HEK293 (cell line): ENCODE measurements around the gene HCN4.

Experiments
- CTCF ChIA-PET: fragments of 350-600 bp; formaldehyde crosslinking; extraction: SDS; loops from one replicate; lab custom pipeline; 2021; ENCODE audit warnings: antibody characterized with exemption; lab: Yijun Ruan, JAX
- POLR2A ChIA-PET: fragments of 300-600 bp; formaldehyde crosslinking; extraction: SDS; loops from one replicate; lab custom pipeline; 2020; ENCODE audit warnings: antibody characterized with exemption, inconsistent platforms; lab: Yijun Ruan, JAX
- H3K27ac ChIP-seq: fragments of 200-500 bp; sonication (Bioruptor generic); 2 replicates; pipeline ENCODE4 v1.5.1; 2014; ENCODE audit warnings: low read depth, low read length, control low read depth, inconsistent platforms; ENCODE audit errors: extremely low read depth
- H3K36me3 ChIP-seq, 2 experiments: fragments of 200-500 bp in 1 of 2; sonication (Bioruptor generic) in 1 of 2; 1 replicate in 1 of 2; 2 replicates in 1 of 2; pipeline ENCODE4 v1.5.1; 2014 to 2017; ENCODE audit warnings: inconsistent platforms in 2 of 2, low read length in 2 of 2; ENCODE audit not compliant: control insufficient read depth in 2 of 2, insufficient read depth in 1 of 2
- H3K4me1 ChIP-seq: fragments of 200-500 bp; sonication (Bioruptor generic); 2 replicates; pipeline ENCODE4 v1.5.1; 2014; ENCODE audit warnings: mild to moderate bottlenecking, low read length, inconsistent platforms; ENCODE audit not compliant: control insufficient read depth, insufficient read depth
- H3K4me3 ChIP-seq: 2 replicates; pipeline ENCODE4 v1.5.1; 2011; ENCODE audit warnings: low read depth, mild to moderate bottlenecking, control low read depth, low read length, moderate library complexity
- H3K9me3 ChIP-seq: fragments of 200-500 bp; sonication (Bioruptor generic); 2 replicates; pipeline ENCODE4 v1.5.1; 2014; ENCODE audit warnings: low read depth, low read length, inconsistent platforms; ENCODE audit not compliant: control insufficient read depth, insufficient read depth
- GFI1B ChIP-seq: fragments of 450-650 bp; formaldehyde crosslinking; IDR thresholded peaks from 2 replicates; pipeline ENCODE4 v1.5.1; 2016; ENCODE audit warnings: missing biosample characterization, missing genetic modification characterization
- GLIS1 ChIP-seq: fragments of 450-650 bp; formaldehyde crosslinking; IDR thresholded peaks from 2 replicates; pipeline ENCODE4 v1.5.1; 2016; ENCODE audit warnings: missing biosample characterization, missing genetic modification characterization
- HOXA7 ChIP-seq: sonication (generic); formaldehyde crosslinking; IDR thresholded peaks from 2 replicates; pipeline ENCODE4 v1.8.1; 2022; ENCODE audit warnings: missing genetic modification reagents, borderline replicate concordance
- SALL2 ChIP-seq: fragments of 450-650 bp; formaldehyde crosslinking; IDR thresholded peaks from 2 replicates; pipeline ENCODE4 v1.5.0; 2017; ENCODE audit warnings: missing biosample characterization, mild to moderate bottlenecking, missing genetic modification characterization, borderline replicate concordance
- SETDB1 ChIP-seq: IDR thresholded peaks from one replicate; pipeline ENCODE4 v1.6.1; 2017; ENCODE audit warnings: mild to moderate bottlenecking, low read length, moderate library complexity, mixed read lengths; ENCODE audit not compliant: insufficient read length
- TRIM28 ChIP-seq: IDR thresholded peaks from 2 replicates; pipeline ENCODE4 v1.6.1; 2011; ENCODE audit warnings: low read length, control low read depth, borderline replicate concordance
- YY2 ChIP-seq: fragments of 450-650 bp; formaldehyde crosslinking; IDR thresholded peaks from 2 replicates; pipeline ENCODE4 v1.5.1; 2016; ENCODE audit warnings: missing biosample characterization, missing genetic modification characterization
- ZBTB17 ChIP-seq: fragments of 450-650 bp; formaldehyde crosslinking; IDR thresholded peaks from 2 replicates; pipeline ENCODE4 v1.5.1; 2016; ENCODE audit warnings: missing biosample characterization, missing genetic modification characterization
- ZIC2 ChIP-seq: fragments of 450-650 bp; formaldehyde crosslinking; IDR thresholded peaks from 2 replicates; pipeline ENCODE4 v1.5.1; 2016; ENCODE audit warnings: missing biosample characterization, missing genetic modification characterization
- ZNF10 ChIP-seq: fragments of 450-650 bp; formaldehyde crosslinking; IDR thresholded peaks from 2 replicates; pipeline ENCODE4 v1.5.1; 2017; ENCODE audit warnings: missing biosample characterization, missing genetic modification characterization
- ZNF140 ChIP-seq: fragments of 450-650 bp; formaldehyde crosslinking; IDR thresholded peaks from 2 replicates; pipeline ENCODE4 v1.5.1; 2016; ENCODE audit warnings: missing biosample characterization, missing genetic modification characterization
- ZNF184 ChIP-seq: fragments of 450-650 bp; IDR thresholded peaks from 2 replicates; pipeline ENCODE4 v1.5.1; 2018; ENCODE audit warnings: missing biosample characterization, mild to moderate bottlenecking, missing genetic modification characterization
- ZNF24 ChIP-seq: fragments of 450-650 bp; formaldehyde crosslinking; IDR thresholded peaks from 2 replicates; pipeline ENCODE4 v1.5.1; 2016; ENCODE audit warnings: missing biosample characterization, missing genetic modification characterization
- ZNF302 ChIP-seq: fragments of 450-650 bp; formaldehyde crosslinking; IDR thresholded peaks from 2 replicates; pipeline ENCODE4 v1.5.1; 2016; ENCODE audit warnings: missing biosample characterization, missing genetic modification characterization, low read depth
- ZNF311 ChIP-seq: fragments of 450-650 bp; formaldehyde crosslinking; IDR thresholded peaks from 2 replicates; pipeline ENCODE4 v1.5.1; 2017; ENCODE audit warnings: missing biosample characterization, missing genetic modification characterization, borderline replicate concordance
- ZNF398 ChIP-seq: fragments of 450-650 bp; formaldehyde crosslinking; IDR thresholded peaks from 2 replicates; pipeline ENCODE4 v1.5.1; 2017; ENCODE audit warnings: missing biosample characterization, missing genetic modification characterization
- ZNF571 ChIP-seq: fragments of 450-650 bp; formaldehyde crosslinking; IDR thresholded peaks from 2 replicates; pipeline ENCODE4 v1.5.0; 2017; ENCODE audit warnings: missing biosample characterization, missing genetic modification characterization
- ZNF610 ChIP-seq: fragments of 450-650 bp; formaldehyde crosslinking; IDR thresholded peaks from 2 replicates; pipeline ENCODE4 v1.5.1; 2016; ENCODE audit warnings: missing biosample characterization, missing genetic modification characterization, borderline replicate concordance
- ZNF670 ChIP-seq: fragments of 450-650 bp; formaldehyde crosslinking; IDR thresholded peaks from 2 replicates; pipeline ENCODE4 v1.5.1; 2016; ENCODE audit warnings: missing biosample characterization, missing genetic modification characterization, low read depth
- ZNF707 ChIP-seq: fragments of 450-650 bp; formaldehyde crosslinking; IDR thresholded peaks from 2 replicates; pipeline ENCODE4 v1.5.1; 2016; ENCODE audit warnings: missing biosample characterization, missing genetic modification characterization
- TF ChIP-seq, protein P1 (sequence below): fragments of 450-650 bp; formaldehyde crosslinking; IDR thresholded peaks from 2 replicates; pipeline ENCODE4 v1.5.1; 2016; ENCODE audit warnings: missing biosample characterization, missing genetic modification characterization
- TF ChIP-seq, protein P2 (sequence below): fragments of 450-650 bp; formaldehyde crosslinking; IDR thresholded peaks from 2 replicates; pipeline ENCODE4 v1.5.1; 2016; ENCODE audit warnings: missing biosample characterization, missing genetic modification characterization, borderline replicate concordance

HCN4 gene

GRCh38 chr15:73375012-73375411, 6.3 kb upstream of the HCN4 start:
- H3K9me3 ChIP-seq = no peaks in the 10 kb centered on the region
- TF ChIP-seq ZNF140 (no peak), ZNF311 (tag by site-specific recombination) (no peak), ZNF10 (tag by site-specific recombination) (no peak), ZNF398 (tag by site-specific recombination) (no peak), YY2 (tag by site-specific recombination) (no peak), TRIM28 (no peak), ZBTB17 (tag by site-specific recombination) (no peak), GFI1B (tag by site-specific recombination) (no peak), ZNF302 (tag by site-specific recombination) (no peak), ZNF571 (tag by site-specific recombination) (no peak), ZNF670 (tag by site-specific recombination) (no peak), ZNF24 (tag by site-specific recombination) (no peak), SETDB1 (no peak), ZNF707 (tag by site-specific recombination) (no peak), HOXA7 (CRISPR knock-in tag) (no peak)
- TF ChIP-seq, protein P1, sequence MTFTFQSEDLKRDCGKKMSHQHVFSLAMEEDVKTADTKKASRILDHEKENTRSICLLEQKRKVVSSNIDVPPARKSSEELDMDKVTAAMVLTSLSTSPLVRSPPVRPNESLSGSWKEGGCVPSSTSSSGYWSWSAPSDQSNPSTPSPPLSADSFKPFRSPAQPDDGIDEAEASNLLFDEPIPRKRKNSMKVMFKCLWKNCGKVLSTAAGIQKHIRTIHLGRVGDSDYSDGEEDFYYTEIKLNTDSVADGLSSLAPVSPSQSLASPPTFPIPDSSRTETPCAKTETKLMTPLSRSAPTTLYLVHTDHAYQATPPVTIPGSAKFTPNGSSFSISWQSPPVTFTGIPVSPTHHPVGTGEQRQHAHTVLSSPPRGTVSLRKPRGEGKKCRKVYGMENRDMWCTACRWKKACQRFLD = no peak
- TF ChIP-seq, protein P2, sequence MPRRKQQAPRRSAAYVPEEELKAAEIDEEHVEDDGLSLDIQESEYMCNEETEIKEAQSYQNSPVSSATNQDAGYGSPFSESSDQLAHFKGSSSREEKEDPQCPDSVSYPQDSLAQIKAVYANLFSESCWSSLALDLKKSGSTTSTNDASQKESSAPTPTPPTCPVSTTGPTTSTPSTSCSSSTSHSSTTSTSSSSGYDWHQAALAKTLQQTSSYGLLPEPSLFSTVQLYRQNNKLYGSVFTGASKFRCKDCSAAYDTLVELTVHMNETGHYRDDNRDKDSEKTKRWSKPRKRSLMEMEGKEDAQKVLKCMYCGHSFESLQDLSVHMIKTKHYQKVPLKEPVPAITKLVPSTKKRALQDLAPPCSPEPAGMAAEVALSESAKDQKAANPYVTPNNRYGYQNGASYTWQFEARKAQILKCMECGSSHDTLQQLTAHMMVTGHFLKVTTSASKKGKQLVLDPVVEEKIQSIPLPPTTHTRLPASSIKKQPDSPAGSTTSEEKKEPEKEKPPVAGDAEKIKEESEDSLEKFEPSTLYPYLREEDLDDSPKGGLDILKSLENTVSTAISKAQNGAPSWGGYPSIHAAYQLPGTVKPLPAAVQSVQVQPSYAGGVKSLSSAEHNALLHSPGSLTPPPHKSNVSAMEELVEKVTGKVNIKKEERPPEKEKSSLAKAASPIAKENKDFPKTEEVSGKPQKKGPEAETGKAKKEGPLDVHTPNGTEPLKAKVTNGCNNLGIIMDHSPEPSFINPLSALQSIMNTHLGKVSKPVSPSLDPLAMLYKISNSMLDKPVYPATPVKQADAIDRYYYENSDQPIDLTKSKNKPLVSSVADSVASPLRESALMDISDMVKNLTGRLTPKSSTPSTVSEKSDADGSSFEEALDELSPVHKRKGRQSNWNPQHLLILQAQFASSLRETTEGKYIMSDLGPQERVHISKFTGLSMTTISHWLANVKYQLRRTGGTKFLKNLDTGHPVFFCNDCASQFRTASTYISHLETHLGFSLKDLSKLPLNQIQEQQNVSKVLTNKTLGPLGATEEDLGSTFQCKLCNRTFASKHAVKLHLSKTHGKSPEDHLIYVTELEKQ (tag by site-specific recombination) = no peak
- no peaks in the 10 kb centered on the region for H3K36me3 ChIP-seq
- no peak overlapping the region for H3K4me3 ChIP-seq
- POLR2A ChIA-PET = no interaction called here
- H3K4me1 ChIP-seq = no peaks in the 10 kb centered on the region
- no peak overlapping the region for H3K27ac ChIP-seq
- CTCF ChIA-PET = interaction anchor here (0.6 kb wide), 1 partner anchor 13 kb away, joined by 4 read pairs; no protein-coding TSS in a partner anchor

DNA sequence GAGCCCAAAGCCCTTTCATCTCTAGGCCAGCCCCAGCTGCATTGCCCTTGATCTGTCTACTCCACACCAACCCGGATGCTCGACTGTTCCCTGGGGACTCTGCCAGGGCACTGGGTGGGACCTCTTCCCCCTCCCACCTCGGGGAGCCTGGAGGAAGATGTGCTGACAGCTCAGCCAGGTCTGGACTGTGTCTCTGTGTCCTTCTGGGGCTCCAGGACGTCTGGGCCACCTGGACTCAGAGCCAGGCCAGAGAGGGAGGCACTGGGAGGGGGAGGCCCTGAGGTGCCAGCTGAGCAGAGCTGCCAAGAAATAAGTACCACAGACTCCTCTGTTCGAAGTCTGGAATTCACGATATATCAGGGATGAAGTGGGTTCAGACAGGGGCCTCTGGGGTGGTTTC, 5.8 kb upstream of the HCN4 start:
- H3K36me3 ChIP-seq = no peaks in the 10 kb centered on the region
- CTCF ChIA-PET = interaction anchor here (1.2 kb wide), 1 partner anchor 331 kb away, joined by 3 read pairs; no protein-coding TSS in a partner anchor
- TF ChIP-seq ZNF610 (tag by site-specific recombination) (no peak), ZNF184 (tag by site-specific recombination) (no peak), SALL2 (tag by site-specific recombination) (no peak), GLIS1 (tag by site-specific recombination) (0 out of 2 replicates have a peak, but pooled peaks have one; percentile 18), ZIC2 (tag by site-specific recombination) (peak; percentile 14; the same call in 1 of the 2 replicates)
- no peaks in the 10 kb centered on the region for H3K9me3 ChIP-seq
- POLR2A ChIA-PET = no interaction called here
- H3K4me3 ChIP-seq = no peak overlapping the region
- H3K27ac ChIP-seq = no peak overlapping the region
- no peaks in the 10 kb centered on the region for H3K4me1 ChIP-seq
